Esophagus squamous epithelium (tissue), 4 donors: ENCODE results near the gene SYTL1.

Source experiments
- POLR2A ChIP-seq, 4 donors: fragments of 450-650 bp; IDR thresholded peaks; one replicate each; pipeline ENCODE4 v1.6.1; 2017; ENCODE audit warnings: antibody characterized with exemption in 4 of 4, mild to moderate bottlenecking in 4 of 4, moderate library complexity in 3 of 4
- TF ChIP-seq, protein P1 (sequence below), 6 experiments: fragments of 450-650 bp in 4 of 6; fragments of 200-600 bp in 2 of 6; sonication (generic) in 2 of 6; IDR thresholded peaks; one replicate each; pipeline ENCODE4 v1.5.1; 2016 to 2019; ENCODE audit warnings: antibody characterized with exemption in 6 of 6, mild to moderate bottlenecking in 4 of 6, moderate library complexity in 4 of 6

DNA sequence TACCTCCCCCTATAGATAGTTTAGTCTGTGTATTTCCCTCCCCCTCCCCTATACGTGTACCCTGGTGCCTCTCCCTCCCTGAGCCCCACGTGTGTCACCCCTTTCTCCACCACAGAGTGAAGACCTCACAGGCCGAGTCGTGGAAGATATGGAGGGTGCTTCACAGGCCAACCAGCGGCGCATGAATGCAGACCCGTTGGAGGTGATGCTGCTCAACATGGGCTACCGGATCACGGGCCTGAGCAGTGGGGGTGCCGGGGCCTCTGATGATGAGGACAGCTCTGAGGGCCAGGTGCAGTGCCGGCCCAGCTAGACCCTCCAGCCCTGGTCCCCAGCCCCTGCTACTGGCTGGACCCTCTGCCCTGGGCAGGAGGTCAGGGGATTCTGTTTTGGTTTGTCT, 35.8 kb upstream of the SYTL1 start:
- TF ChIP-seq, protein P1, sequence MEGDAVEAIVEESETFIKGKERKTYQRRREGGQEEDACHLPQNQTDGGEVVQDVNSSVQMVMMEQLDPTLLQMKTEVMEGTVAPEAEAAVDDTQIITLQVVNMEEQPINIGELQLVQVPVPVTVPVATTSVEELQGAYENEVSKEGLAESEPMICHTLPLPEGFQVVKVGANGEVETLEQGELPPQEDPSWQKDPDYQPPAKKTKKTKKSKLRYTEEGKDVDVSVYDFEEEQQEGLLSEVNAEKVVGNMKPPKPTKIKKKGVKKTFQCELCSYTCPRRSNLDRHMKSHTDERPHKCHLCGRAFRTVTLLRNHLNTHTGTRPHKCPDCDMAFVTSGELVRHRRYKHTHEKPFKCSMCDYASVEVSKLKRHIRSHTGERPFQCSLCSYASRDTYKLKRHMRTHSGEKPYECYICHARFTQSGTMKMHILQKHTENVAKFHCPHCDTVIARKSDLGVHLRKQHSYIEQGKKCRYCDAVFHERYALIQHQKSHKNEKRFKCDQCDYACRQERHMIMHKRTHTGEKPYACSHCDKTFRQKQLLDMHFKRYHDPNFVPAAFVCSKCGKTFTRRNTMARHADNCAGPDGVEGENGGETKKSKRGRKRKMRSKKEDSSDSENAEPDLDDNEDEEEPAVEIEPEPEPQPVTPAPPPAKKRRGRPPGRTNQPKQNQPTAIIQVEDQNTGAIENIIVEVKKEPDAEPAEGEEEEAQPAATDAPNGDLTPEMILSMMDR (IDR thresholded peaks at IDR 0.05), result no peak
- TF ChIP-seq POLR2A (IDR thresholded peaks at IDR 0.05), result no peak
